AG04450 (cell line): ENCODE measurements around the gene LSAMP. TPM values are rescaled to one million over a fixed set of nuclear protein-coding genes. Genes with fewer than 3 reads are reported as not detected.
"Not testable (repeated sequence)": the region's sequence is repeated elsewhere in the genome, so short reads cannot be mapped to it uniquely, and the experiment has no call there.

ENCODE experiments used
- CTCF ChIA-PET: fragments of 300-600, 350-600 bp; formaldehyde crosslinking; extraction: SDS; loops from one replicate; lab custom pipeline; 2022; ENCODE audit warnings: antibody characterized with exemption, inconsistent platforms; lab: Charles Lee
- POLR2A ChIA-PET: fragments of 350-600 bp; formaldehyde crosslinking; extraction: SDS; loops from one replicate; lab custom pipeline; 2021; ENCODE audit warnings: antibody characterized with exemption, inconsistent platforms; lab: Yijun Ruan, JAX
- DNase-seq: peaks from one replicate; pipeline ENCODE4 v3.0.0-alpha.2; 2011; ENCODE audit warnings: low read depth, low spot score
- H3K27ac ChIP-seq: one replicate; pipeline ENCODE4 v1.5.1; 2012; ENCODE audit warnings: low read depth, low read length, control low read depth
- H3K27me3 ChIP-seq: one replicate; pipeline ENCODE4 v1.6.0; 2012; ENCODE audit warnings: low read length; ENCODE audit not compliant: control insufficient read depth, insufficient read depth
- H3K4me3 ChIP-seq: 2 replicates; pipeline ENCODE4 v1.5.1; 2011; ENCODE audit warnings: mild to moderate bottlenecking, low read depth, low read length, control low read depth
- H3K9me3 ChIP-seq: 2 replicates; pipeline ENCODE4 v1.5.1; 2012; ENCODE audit warnings: low read length; ENCODE audit not compliant: control insufficient read depth, insufficient read depth
- polyA plus RNA-seq: library from polyadenylated mRNA; depleted of rRNA; stranded (reverse); fragments of >200 nt; gene quantifications from 2 replicates; pipeline ENCODE4 v1.2.3, GENCODE V29; 2011
- small RNA-seq: library from RNA; depleted of rRNA; stranded (forward); fragments of <200 nt; gene quantifications from one replicate; pipeline ENCODE3, GENCODE V24; 2012; ENCODE audit warnings: low read depth; ENCODE audit not compliant: insufficient read length
- TF ChIP-seq, protein P1 (sequence below): IDR thresholded peaks from 2 replicates; pipeline ENCODE4 v1.5.1; 2011; ENCODE audit warnings: low read depth, low read length, control low read depth, inconsistent platforms

LSAMP gene
- polyA plus RNA-seq, 1 experiment: 25.1 TPM

- Histone ChIP-seq H3K27ac (no peak overlapping the region), H3K27me3 (no peaks in the 10 kb centered on the region), H3K9me3 (no peaks in the 10 kb centered on the region), H3K4me3 (no peak overlapping the region)
- POLR2A ChIA-PET: interaction anchor here (1.3 kb wide), 1 partner anchor 17 kb away, joined by 7 read pairs; no protein-coding TSS in a partner anchor
- CTCF ChIA-PET: interaction anchor here (0.9 to 2.0 kb wide), 5 partner anchors 17 to 550 kb away, joined by 3 to 13 read pairs (median 4); no protein-coding TSS in a partner anchor
- TF ChIP-seq, protein P1, sequence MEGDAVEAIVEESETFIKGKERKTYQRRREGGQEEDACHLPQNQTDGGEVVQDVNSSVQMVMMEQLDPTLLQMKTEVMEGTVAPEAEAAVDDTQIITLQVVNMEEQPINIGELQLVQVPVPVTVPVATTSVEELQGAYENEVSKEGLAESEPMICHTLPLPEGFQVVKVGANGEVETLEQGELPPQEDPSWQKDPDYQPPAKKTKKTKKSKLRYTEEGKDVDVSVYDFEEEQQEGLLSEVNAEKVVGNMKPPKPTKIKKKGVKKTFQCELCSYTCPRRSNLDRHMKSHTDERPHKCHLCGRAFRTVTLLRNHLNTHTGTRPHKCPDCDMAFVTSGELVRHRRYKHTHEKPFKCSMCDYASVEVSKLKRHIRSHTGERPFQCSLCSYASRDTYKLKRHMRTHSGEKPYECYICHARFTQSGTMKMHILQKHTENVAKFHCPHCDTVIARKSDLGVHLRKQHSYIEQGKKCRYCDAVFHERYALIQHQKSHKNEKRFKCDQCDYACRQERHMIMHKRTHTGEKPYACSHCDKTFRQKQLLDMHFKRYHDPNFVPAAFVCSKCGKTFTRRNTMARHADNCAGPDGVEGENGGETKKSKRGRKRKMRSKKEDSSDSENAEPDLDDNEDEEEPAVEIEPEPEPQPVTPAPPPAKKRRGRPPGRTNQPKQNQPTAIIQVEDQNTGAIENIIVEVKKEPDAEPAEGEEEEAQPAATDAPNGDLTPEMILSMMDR: no peak
- no peak for DNase-seq
Measured at GRCh38 chr3:115766587-115767482, 678.5 kb downstream of the LSAMP start.

DNA sequence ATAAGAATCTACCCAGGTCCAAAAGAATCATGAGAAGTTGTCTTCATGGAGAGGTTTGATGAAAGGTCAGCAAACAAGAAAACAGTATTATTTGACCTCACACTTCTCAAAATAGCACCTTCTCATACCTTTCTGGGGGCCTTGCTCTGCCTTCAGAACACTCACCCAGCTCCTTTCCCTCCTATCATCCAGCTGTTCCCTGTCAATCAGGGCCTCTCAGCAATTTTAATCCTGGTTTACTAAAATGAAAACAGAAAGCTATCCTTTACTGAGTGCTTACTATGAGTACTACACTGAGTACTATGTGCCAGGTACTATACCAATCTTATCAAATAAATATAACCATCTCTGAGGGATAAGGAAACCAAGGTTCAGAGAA is 683.4 kb downstream of the LSAMP start:
- TF ChIP-seq, protein P1: no peak
- H3K27ac ChIP-seq: no peak overlapping the region
- H3K27me3 ChIP-seq: no peaks in the 10 kb centered on the region
- POLR2A ChIA-PET: no interaction called here
- CTCF ChIA-PET: interaction anchor here (2.7 kb wide), 1 partner anchor 23 kb away, joined by 13 read pairs; no protein-coding TSS in a partner anchor
- no peak for DNase-seq
- no peak overlapping the region for H3K4me3 ChIP-seq
- no peaks in the 10 kb centered on the region for H3K9me3 ChIP-seq

- no peaks in the 10 kb centered on the region for H3K9me3 ChIP-seq
- ChIA-PET POLR2A (no interaction called here), CTCF (interaction anchor here (2.7 kb wide), 1 partner anchor 24 kb away, joined by 13 read pairs; no protein-coding TSS in a partner anchor)
- no peak for DNase-seq
- no peaks in the 10 kb centered on the region for H3K27me3 ChIP-seq
- TF ChIP-seq, protein P1: no peak
- H3K4me3 ChIP-seq: no peak overlapping the region
- no peak overlapping the region for H3K27ac ChIP-seq
Measured at GRCh38 chr3:115760716-115761115, 684.6 kb downstream of the LSAMP start.

- ChIA-PET POLR2A (no interaction called here), CTCF (no interaction called here)
- Histone ChIP-seq H3K27me3 (no peaks in the 10 kb centered on the region), H3K4me3 (no peak overlapping the region), H3K9me3 (no peaks in the 10 kb centered on the region), H3K27ac (no peak overlapping the region)
- TF ChIP-seq, protein P1: no peak
- no peak for DNase-seq
Measured at GRCh38 chr3:115758076-115758763, 687.1 kb downstream of the LSAMP start.

- DNase-seq, H3K9me3 ChIP-seq, H3K27ac ChIP-seq, H3K4me3 ChIP-seq, CTCF ChIA-PET, POLR2A ChIA-PET, H3K27me3 ChIP-seq: not testable (repeated sequence)
Measured at GRCh38 chr3:115752978-115753377, 692.3 kb downstream of the LSAMP start.

Small RNA genes within 50 kb of the gene (small RNA-seq; reads per million reads assigned to genes)
- gene RN7SL815P: not detected
